ENCODE results near the gene KRT6C. TPM values are rescaled to one million over a fixed set of nuclear protein-coding genes. Genes with fewer than 3 reads are reported as not detected.
"Not testable (repeated sequence)": the region's sequence is repeated elsewhere in the genome, so short reads cannot be mapped to it uniquely, and the experiment has no call there.

The KRT6C gene
- polyA plus RNA-seq, 1 experiment: not detected

DNA sequence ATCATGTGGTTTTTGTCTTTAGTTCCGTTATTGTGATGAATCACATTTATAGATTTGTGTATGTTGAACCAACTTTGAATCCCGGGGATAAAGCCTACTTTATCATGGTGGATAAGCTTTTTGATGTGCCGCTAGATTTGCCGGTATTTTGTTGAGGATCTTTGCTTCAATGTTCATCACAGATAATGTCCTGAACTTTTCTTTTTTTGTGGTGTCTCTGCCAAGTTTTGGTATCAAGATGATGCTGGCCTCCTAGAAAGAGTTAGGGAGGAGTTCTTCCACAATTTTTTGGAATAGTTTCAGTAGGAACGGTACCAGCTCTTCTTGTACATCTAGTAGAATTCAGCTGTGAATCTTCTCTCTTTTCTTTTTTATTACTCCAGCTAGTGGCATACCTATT, 14.7 kb downstream of the KRT6C start:
- Histone ChIP-seq H3K27me3 (ENCODE audit: control insufficient read depth, insufficient read depth, low read length) (peaks cover 2% of the 10 kb centered on the region), H3K4me3 (ENCODE audit: low read depth, low read length) (no peak overlapping the region), H3K27ac (ENCODE audit: low read depth, low read length) (no peak overlapping the region), H3K9me3 (ENCODE audit: control insufficient read depth, insufficient read depth, low read length) (no peaks in the 10 kb centered on the region)
- no peak for TF ChIP-seq CTCF (IDR thresholded peaks at IDR 0.05; ENCODE audit: low read depth, low read length)
- CTCF ChIA-PET: no interaction called here
- POLR2A ChIA-PET: no interaction called here
- no peak for DNase-seq (ENCODE audit: low read depth, low spot score)

DNA sequence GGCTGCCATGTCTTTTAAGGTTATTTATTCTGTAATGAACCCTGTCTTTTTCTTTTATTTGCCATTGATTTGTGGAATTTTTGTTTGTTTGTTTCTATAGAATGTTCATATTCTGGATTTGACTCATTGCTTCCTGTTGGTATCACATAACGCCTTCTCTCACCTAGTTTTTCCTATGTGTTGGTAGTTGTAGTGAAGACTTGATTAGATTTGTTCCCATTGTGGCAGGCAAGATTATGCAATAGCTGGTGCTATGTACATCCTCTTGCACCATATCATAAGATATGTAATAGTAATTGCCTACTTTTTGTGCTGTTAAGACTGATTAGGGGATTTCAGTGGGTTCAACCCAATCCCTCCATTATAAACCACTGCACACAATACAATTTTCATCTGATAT, 17.8 kb downstream of the KRT6C start:
- H3K27ac ChIP-seq (ENCODE audit: low read depth, low read length): no peak overlapping the region
- H3K4me3 ChIP-seq (ENCODE audit: low read depth, low read length): no peak overlapping the region
- H3K27me3 ChIP-seq (ENCODE audit: control insufficient read depth, insufficient read depth, low read length): peaks cover 2% of the 10 kb centered on the region
- POLR2A ChIA-PET: no interaction called here
- TF ChIP-seq CTCF (IDR thresholded peaks at IDR 0.05; ENCODE audit: low read depth, low read length): no peak
- CTCF ChIA-PET: no interaction called here
- DNase-seq (ENCODE audit: low read depth, low spot score): no peak
- H3K9me3 ChIP-seq (ENCODE audit: control insufficient read depth, insufficient read depth, low read length): no peaks in the 10 kb centered on the region

- H3K27ac ChIP-seq (ENCODE audit: low read depth, low read length): no peak overlapping the region
- H3K27me3 ChIP-seq (ENCODE audit: control insufficient read depth, insufficient read depth, low read length): peaks cover 2% of the 10 kb centered on the region
- DNase-seq (ENCODE audit: low read depth, low spot score): no peak
- ChIA-PET POLR2A (no interaction called here), CTCF (no interaction called here)
- no peak overlapping the region for H3K4me3 ChIP-seq (ENCODE audit: low read depth, low read length)
- no peak for TF ChIP-seq CTCF (IDR thresholded peaks at IDR 0.05; ENCODE audit: low read depth, low read length)
- no peaks in the 10 kb centered on the region for H3K9me3 ChIP-seq (ENCODE audit: control insufficient read depth, insufficient read depth, low read length)
Observed at GRCh38 chr12:52454411-52455201, 19.0 kb downstream of the KRT6C start.

GRCh38 chr12:52452101-52452500, 21.5 kb downstream of the KRT6C start, which contains the start of gene KRT6B:
Gene KRT6B (minus strand): TSS chr12:52452146. CDS start chr12:52452078, 68 bp downstream.
- CTCF ChIA-PET: no interaction called here
- Histone ChIP-seq H3K27me3 (ENCODE audit: control insufficient read depth, insufficient read depth, low read length) (peaks cover 5% of the 10 kb centered on the region), H3K9me3 (ENCODE audit: control insufficient read depth, insufficient read depth, low read length) (no peaks in the 10 kb centered on the region), H3K27ac (ENCODE audit: low read depth, low read length) (no peak within 1 kb of the TSS), H3K4me3 (ENCODE audit: low read depth, low read length) (no peak within 1 kb of the TSS)
- POLR2A ChIA-PET: no interaction called here
- no peak for TF ChIP-seq CTCF (IDR thresholded peaks at IDR 0.05; ENCODE audit: low read depth, low read length)
- no peak for DNase-seq (ENCODE audit: low read depth, low spot score)

GRCh38 chr12:52448228-52448627, 25.4 kb downstream of the KRT6C start:
- ChIA-PET POLR2A (no interaction called here), CTCF (no interaction called here)
- no peak for DNase-seq (ENCODE audit: low read depth, low spot score)
- Histone ChIP-seq H3K27me3 (ENCODE audit: control insufficient read depth, insufficient read depth, low read length) (peaks cover 5% of the 10 kb centered on the region), H3K27ac (ENCODE audit: low read depth, low read length) (no peak overlapping the region), H3K4me3 (ENCODE audit: low read depth, low read length) (no peak overlapping the region), H3K9me3 (ENCODE audit: control insufficient read depth, insufficient read depth, low read length) (no peaks in the 10 kb centered on the region)
- no peak for TF ChIP-seq CTCF (IDR thresholded peaks at IDR 0.05; ENCODE audit: low read depth, low read length)

GRCh38 chr12:52447196-52447595, 26.4 kb downstream of the KRT6C start:
- POLR2A ChIA-PET; H3K27ac ChIP-seq (ENCODE audit: low read depth, low read length); H3K4me3 ChIP-seq (ENCODE audit: low read depth, low read length); H3K27me3 ChIP-seq (ENCODE audit: control insufficient read depth, insufficient read depth, low read length); DNase-seq (ENCODE audit: low read depth, low spot score); CTCF ChIA-PET; H3K9me3 ChIP-seq (ENCODE audit: control insufficient read depth, insufficient read depth, low read length): not testable (repeated sequence)
